GM18909 (cell line): ENCODE results near the gene PFKL.

Experiments
- ATAC-seq: cut with Tn5 transposase; IDR thresholded peaks from one replicate; pipeline ENCODE4 v1.9.1; 2021; ENCODE audit warnings: mild to moderate bottlenecking; ENCODE audit not compliant: unreplicated experiment, poor library complexity

Gene PFKL

DNA sequence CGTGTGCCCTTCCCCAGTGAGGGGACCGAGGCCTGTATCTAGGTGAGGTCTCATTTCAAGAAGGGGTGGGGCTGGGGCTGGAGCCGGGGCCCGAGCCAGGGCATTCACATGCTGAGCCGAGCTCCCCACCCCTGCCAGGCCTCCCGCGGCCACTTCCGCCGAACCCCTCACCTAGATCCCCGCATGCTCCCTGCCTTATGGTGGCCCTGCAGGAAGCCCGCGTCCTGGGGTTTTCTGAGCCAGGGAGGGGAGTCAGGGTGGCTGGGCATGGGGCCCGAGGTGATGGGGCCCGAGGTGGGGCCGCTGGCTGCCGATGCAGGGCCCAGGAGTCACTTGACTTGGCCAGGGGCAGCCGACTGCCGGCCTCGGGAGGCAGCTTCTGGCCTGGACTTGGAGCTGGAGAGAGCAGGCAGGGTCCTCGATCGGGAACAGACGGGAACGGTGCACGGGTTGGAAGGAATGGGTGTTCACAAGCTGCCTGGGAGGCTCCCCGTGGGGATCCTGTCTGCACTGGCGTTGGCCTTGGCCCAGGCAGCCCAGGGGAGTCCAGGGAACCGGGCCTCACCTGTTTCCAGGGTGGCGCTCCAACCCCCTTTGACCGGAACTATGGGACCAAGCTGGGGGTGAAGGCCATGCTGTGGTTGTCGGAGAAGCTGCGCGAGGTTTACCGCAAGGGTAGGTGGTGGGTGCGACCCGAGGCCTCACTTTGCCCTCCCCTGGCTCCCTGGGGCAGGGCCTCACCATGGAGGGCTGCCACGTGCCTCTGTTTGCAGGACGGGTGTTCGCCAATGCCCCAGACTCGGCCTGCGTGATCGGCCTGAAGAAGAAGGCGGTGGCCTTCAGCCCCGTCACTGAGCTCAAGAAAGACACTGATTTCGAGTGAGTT lies 25.8 kb downstream of the PFKL start:
- no peak for ATAC-seq

DNA sequence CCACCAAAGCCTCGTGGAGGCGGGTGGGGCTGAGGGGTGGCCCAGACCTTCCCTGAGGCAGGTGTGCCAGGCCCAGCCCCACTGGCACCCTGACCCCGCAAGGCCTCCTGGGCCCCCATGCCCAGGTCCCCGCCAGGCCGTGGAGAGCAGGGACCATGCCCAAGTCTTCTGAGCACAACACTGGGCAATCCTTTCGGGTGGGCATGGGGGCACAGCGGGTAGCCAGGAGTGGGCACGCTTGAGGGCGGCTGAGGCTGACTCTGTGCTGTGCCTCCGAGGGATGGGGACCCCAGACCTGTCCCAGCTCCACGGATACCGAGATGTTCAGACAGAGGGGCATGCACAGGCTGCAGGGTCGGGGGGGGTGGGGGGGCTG lies 26.4 kb downstream of the PFKL start:
- no peak for ATAC-seq

DNA sequence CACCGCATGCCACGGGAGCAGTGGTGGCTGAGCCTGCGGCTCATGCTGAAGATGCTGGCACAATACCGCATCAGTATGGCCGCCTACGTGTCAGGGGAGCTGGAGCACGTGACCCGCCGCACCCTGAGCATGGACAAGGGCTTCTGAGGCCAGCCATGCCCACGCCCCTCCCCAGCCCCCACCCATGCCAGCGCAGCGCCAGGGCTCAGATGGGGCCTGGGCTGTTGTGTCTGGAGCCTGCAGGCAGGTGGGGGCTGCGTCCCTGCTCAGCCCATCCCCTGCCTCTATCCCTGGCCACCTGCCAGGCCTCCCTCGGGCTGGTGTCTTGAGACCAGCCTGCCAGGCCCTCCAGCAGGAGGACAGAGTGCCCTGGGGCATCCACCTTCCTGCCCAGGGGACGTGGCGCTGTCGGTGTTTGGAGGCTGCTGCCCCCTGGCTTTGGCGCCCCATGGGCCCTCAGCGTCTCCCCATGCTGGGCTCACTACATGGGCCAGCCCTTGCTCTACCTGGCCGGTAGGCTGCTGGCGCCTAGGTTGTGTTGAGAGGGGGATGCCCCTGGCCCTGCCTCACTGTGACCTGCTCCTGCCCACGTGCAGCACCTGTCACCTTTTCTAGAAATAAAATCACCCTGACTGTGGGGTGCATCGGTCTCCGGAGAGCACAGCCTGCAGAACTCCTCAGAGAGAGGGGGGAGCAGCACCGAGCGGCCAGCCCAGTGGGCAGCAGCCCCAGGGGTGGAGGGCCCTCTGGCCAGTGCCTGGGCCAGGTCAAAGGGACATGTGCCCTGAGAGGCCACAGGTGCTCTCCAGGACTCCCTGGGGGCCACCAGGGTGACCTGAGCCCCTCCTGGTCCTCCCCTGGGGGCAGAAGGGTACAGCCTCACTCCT lies 27.1 kb downstream of the PFKL start:
- no peak for ATAC-seq

DNA sequence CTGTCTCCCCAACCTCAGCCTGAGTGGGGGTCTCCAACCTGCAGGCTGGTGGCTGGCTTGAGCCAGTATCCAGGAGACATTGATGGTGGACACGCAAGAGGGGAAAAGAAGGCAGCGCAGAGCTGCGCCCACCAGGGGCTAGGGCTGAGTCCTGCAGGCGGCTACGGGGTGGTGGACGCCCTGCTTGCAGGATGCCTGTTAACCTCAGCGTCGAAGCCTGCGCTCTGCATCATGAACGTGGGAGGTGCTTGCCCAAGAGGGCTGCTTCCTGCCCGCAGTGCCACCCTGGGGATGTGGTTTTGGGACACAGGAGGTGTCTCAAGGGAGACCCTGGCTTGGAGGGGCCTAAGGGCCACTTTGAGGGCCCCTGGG lies 27.7 kb downstream of the PFKL start:
- ATAC-seq, result no peak

DNA sequence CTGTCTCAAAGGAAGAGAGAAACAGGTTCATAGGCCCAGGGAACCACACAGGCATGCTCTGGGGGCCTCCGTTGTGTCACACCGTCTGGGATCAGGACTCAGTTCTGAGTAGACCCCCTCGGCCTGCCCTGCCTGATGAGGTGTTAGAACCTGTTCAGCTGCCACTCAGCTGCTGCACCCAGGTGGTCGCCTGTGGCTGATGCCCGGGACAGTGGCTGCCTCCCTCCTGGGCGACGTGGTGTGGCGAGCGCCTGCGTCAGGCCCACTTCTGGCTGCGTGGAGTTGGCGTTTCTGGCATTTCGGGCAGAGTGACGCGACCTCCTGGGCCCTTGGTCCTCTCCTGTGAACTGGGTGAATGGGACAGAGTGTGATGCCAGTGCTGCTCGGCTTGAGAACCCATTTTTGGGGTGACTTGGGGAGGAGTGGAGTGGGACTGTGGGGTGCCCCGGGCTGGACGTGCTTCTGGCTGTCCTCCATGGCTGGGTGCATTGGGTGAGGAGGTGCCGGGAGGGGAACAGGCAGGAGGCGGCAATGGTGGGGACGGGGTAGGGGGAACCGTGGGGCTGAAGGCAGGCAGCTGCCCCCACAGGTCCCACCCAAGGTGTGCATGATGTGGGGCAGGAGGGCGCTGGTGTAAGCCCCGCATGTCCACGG lies 28.5 kb downstream of the PFKL start:
- ATAC-seq, result no peak

DNA sequence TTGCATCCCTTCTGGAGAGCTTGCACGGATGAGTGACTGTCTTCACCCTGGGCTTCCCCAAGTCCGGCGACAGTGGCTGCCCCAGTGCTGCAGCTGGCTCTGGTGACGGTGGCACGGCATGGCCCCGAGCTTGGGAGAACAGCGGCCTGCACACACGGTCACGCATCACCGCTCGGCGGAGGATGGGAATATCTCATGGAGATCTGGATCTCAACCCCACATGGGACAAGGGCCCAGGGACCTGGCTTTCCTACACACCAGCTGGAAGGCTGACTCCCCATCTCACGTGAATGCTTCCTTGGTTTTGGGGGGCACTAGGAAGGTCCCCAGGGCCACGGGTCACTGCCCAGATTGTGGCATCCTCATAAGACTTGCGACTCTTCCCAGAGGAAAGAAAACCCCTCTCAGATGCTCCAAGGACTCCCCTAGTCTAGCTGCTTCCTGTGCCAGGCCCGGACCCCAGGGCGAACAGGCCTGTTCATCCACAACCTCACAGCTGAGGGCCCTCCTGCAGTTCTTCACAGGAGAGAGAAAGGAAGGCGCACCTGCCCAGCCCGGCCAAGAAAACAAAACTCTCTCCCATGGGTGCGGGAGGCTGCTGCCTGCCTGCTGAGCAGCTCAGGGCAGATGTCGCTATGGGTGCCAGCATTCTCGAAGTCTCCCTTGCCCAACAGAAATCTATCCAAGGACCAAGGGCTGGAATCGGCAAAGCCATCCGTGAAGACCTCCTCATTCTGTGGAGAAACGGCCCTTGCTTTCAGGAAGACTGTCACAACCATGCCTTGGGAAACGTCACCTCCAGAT lies 29.4 kb downstream of the PFKL start:
- no peak for ATAC-seq

DNA sequence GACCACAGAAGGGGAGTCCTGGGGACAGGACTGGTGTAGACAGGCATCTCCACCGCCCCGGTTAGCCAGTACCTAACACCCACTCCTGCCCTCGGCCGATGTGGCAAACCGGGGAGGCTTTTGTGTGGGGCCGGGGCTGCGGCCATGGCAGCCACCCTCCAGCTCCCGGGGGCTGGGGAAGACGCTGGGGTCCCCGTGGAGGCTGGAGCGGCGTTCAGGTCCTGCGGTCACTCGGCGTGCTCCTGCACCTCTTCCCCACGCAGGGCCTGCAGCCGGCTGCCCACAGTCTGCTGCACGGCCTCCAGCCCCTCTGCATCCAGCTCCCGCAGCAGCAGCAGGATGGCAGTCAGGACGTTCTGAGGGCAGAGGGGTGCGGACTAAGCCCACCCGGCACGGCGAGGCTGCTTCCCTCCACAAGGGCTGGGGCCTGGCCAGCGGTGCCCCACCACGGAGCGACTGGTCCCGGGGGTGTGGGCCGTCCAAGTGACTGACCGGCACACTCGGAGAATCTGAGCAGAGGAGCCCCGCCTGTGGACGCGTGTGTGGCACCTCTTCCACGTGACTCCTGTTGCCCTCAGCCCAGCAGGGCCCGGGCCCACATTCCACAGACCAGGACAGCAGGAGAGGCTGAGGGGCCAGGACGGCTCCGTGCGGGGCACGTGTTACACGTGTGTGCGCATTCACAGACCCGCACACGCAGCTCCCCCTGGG lies 30.3 kb downstream of the PFKL start:
- no peak for ATAC-seq

DNA sequence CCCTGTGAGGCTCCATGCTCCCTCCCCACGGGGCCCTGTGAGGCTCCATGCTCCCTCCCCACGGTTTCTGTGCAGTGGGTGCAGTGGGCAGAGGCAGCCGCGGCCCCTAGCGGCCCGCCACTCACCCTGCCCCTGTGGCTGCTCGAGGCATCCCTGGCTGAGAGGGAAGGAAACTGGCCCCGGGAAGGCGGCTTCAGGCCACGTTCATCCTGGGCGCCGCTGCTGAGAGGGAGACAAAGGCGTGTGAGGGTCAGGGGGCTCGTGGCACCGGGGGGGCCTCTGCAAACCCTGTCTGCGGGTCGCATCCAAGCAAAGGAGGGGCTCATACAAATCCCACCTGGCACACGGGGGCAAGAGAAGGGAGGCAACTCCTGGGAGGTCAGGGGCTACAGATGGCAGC lies 30.8 kb downstream of the PFKL start:
- ATAC-seq, result no peak

DNA sequence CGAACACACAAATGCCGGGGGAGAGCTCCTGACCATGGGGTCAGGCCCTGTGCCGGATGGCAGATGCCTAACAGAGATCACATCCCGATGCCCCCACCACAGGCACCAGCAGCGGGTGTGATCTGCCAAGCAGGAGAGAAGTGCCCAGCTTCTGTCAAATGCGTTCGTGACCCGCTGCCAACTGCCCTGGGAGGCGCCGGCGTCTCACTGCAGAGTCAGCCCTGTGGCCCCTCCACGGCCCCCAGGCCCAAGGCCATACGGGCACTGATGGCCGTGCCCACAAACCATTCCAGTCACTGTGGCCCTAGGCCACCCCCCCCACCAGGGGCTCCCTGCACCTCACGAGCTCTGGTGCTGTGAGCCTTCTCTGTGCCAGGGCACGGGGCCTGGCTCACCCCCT lies 31.4 kb downstream of the PFKL start:
- ATAC-seq, result no peak

DNA sequence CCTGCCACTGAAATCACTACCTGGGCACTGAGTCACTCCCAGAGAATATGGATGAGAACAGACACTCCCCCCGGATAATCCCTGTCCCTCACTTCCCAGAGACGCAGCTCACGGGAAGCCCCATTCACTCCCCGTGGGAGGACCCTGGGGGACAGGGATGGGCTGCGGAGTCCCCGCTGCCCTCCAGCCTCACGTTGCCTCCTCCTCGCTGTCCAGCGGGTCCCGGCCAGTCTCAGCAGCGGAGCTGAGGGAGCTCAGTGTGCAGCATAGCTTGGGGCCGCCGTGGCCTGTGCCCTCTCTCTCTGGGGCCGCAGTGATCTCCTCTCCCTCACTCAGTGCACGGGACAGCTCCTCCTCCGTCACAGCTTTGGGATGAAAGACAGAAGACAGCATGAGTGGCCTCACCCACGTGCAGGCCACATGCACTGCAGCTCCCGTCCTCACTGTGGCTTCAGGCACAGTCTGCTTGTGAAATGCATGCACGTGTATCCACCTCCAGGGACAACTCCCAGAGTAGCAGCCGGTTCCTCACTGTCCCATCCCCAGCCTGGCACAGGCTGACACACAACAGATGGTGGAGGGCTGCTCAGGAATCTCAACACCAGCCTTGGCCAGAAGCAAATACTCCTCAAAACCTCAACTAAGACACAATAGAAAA lies 31.9 kb downstream of the PFKL start:
- ATAC-seq, result no peak

DNA sequence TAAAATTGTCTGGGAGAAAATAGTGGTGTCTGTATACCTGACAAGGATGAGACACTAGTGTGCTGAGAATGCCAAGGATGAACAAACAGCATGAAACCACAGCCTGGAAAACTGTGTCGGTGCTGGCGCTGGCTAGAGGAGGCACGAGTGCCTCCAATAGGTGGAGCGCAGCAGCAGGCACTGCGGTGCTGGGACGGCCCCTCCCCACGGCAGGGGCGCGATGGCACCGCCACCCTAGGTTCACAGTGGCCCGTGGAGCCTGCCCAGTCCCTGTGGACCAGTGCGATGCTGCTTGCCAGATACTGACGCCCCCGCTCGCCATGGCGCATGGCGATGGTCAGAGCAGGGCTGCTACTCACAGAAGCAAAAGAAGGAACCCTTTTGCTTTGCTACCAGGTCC lies 32.5 kb downstream of the PFKL start:
- ATAC-seq, result no peak

DNA sequence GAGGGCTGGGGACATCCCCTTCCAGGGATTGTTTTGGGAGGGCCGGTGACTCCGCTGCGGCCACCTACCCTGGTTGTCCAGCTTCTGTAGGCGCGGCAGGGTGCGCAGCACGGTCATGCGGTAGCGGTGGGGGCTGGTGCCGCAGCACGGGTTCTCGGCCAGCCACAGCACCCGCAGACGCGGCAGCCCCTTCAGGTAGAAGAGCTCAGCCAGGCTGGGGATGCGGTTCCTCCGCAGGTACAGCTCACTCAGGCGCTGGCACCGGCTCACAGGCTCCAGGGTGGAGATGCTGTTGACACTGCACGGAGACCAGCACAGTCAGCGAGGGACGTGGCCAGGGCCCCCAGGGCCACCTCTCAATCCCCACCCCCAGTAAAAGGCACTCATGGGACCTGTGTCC lies 33.1 kb downstream of the PFKL start:
- no peak for ATAC-seq

DNA sequence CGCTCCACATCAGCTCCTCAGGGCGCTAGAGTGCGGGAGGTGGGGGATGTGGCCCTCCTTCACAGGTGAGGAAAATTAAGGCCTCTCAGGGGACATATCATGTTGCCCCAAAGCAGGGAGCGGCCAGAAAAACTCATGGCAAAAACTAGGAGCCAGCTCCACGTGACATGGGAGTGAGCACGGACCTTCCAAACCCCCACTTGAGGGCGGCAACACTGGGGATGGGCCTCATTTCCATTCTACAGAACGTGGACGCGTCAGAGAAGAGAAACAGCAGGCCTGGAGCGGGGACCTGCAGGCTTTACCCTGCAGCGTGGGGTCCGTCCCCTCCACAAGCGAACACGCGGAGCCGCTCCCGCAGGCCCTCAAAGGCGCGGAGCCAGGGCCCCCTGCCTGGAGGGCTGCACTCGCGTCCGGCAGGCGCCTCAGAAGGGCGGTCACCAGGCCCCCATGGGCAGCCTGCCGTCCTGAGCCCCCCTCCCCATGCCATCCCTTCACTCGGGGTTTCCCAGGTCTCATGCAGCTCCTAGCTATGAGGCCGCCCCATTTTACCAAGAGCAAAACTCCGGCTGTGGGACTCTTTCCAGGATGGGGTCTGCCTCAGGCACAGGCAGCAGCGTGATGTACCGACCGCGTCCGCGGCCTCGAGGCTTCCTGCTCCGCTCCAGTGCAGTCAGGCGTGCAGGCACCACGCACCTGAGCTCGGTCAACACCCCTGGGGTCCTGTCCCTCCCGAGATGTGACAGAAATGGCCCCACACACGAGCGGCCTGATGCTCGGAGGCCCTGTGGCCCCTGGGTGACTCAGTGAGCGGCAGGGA lies 33.9 kb downstream of the PFKL start:
- no peak for ATAC-seq

DNA sequence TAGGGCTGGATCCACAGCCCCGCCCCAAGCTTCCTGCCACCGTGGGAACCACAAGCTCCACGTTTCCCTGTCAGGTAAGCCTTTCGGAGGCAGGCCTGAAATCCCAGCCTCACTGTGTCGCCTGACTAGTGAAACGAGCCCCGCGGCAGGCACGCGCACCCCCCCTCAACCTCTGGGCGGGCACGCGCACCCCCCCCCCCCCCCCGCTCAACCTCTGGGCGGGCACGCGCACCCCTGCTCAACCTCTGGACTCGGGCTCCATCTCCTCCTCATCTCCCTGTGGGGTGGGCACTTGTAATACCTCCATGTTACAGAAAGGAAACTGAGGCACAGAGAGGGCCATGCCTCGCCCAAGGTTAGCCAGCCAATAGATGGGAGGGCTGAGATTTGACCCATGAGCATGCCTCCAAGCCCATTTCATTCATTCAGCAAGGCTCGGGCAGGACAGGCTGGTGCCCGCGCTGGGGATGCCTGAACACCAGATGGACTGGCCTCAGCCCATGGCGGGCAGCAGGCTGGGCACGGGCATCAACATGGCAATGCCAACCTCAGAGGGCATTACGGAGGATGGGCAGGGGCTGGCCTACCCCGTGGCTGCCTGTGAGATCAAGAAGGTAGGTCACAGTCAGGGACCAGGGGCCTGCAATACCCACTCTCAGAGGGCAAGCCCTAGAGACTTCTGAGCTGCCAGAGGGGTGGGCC lies 34.6 kb downstream of the PFKL start:
- ATAC-seq, result no peak

DNA sequence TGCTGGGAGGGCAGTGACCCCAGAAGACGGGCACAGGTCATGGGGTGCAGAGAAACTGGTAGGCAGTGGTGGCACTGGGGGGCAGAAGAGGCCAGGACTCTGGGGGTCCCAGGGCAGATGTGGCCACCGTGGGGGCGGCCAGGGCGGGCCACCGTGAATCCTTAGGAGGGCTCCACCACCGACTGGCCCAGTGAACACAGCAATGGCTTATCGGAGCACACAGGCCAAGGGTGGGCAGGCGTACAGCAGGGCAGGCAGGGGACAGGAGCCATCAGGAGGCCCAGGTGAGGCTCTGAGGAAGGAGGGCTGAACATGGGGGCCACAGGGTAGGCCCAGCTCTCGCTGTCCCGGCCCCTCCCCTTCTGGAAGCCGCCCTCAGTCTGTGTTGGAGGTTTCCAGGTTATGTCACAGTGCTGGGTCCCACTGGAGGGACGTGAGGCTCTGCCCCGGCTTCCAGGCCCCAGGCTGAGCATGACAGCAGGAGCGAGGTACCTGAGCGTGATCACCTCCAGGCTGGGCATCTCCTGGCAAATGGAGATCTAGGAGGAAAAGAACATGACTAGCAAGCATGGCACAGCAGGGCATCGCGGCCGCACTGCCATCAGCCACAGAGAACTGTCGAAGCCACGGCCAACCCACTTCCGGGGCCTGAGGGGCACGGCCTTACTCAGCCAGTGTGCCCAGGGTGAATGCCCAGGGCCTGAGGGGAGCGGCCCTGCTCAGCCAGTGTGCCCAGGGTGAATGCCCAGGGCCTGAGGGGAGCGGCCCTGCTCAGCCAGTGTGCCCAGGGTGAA lies 35.6 kb downstream of the PFKL start:
- no peak for ATAC-seq

DNA sequence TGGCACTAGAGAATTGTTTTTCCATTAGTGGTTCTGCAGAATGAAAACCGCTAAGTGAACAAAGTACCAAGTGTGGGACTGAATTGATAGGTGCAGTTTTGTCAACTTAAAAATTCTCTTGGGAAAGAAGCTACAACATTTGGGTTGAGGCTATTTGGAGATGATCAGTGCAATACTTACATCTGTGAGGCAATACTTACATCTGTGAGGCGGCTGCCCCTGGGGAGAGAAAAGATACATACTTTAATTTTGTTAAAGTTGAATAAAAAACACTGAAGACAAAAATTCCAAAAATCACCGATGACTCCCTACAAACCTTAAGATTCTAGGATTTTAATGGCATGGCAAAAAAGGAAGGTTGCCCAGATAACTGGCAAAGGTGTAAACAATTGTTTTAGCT lies 37.6 kb downstream of the PFKL start:
- ATAC-seq, result no peak
